SJSA1 (cell line): Measurements from ENCODE around the gene FSTL4. TPM values are rescaled to one million over a fixed set of nuclear protein-coding genes. Genes with fewer than 3 reads are reported as not detected.
A peak's percentile ranks its signal among the peaks of the same experiment; 100 is the strongest.
"Not testable (repeated sequence)": the region's sequence is repeated elsewhere in the genome, so short reads cannot be mapped to it uniquely, and the experiment has no call there.

ENCODE experiments used
- DNase-seq, 2 experiments: peaks; one replicate each; pipeline ENCODE4 v3.0.0-alpha.2; 2015 to 2020; ENCODE audit warnings: low spot score in 2 of 2, low read depth in 1 of 2
- H3K27ac ChIP-seq: fragments of 250-450 bp; sonication (Bioruptor Pico); 2 replicates; pipeline ENCODE4 v1.5.1; 2020; ENCODE audit warnings: mild to moderate bottlenecking, moderate library complexity
- H3K27me3 ChIP-seq: fragments of 250-450 bp; sonication (Bioruptor Pico); replicated peaks from 2 replicates; pipeline ENCODE4 v1.5.1; 2020; ENCODE audit warnings: mild to moderate bottlenecking, moderate library complexity
- H3K36me3 ChIP-seq: fragments of 250-450 bp; sonication (Bioruptor Pico); 2 replicates; pipeline ENCODE4 v1.5.1; 2020; ENCODE audit warnings: mild to moderate bottlenecking
- H3K4me1 ChIP-seq: fragments of 250-450 bp; sonication (Bioruptor Pico); replicated peaks from 2 replicates; pipeline ENCODE4 v1.6.1; 2021; ENCODE audit warnings: mild to moderate bottlenecking
- H3K4me3 ChIP-seq: fragments of 250-450 bp; sonication (Bioruptor Pico); 2 replicates; pipeline ENCODE4 v1.5.1; 2020; ENCODE audit warnings: mild to moderate bottlenecking
- H3K9me3 ChIP-seq: fragments of 250-450 bp; sonication (Bioruptor Pico); replicated peaks from 2 replicates; pipeline ENCODE4 v1.5.1; 2020; ENCODE audit warnings: mild to moderate bottlenecking
- total RNA-seq: library from RNA; depleted of rRNA; stranded (reverse); fragments of >200 nt; shearing (Covaris generic); gene quantifications from 2 replicates; pipeline ENCODE4 v1.2.3, GENCODE V29; 2014

Gene FSTL4
- total RNA-seq, 1 experiment from 2014 or later, result 2.1 TPM

GRCh38 chr5:133219296-133219695 is 393.0 kb downstream of the FSTL4 start:
- H3K27me3 ChIP-seq, result no peaks in the 10 kb centered on the region
- H3K9me3 ChIP-seq, result no peaks in the 10 kb centered on the region
- H3K36me3 ChIP-seq, result no peaks in the 10 kb centered on the region
- DNase-seq, result no peak
- H3K4me3 ChIP-seq, result no peak overlapping the region
- no peak overlapping the region for H3K27ac ChIP-seq
- H3K4me1 ChIP-seq, result peaks cover 22% of the 10 kb centered on the region

GRCh38 chr5:133216138-133216537 is 396.2 kb downstream of the FSTL4 start:
- H3K36me3 ChIP-seq, H3K27ac ChIP-seq, H3K9me3 ChIP-seq, H3K4me3 ChIP-seq, DNase-seq, H3K27me3 ChIP-seq: not testable (repeated sequence)
- peaks cover 17% of the 10 kb centered on the region for H3K4me1 ChIP-seq

GRCh38 chr5:133214153-133214820 is 398.1 kb downstream of the FSTL4 start:
- Histone ChIP-seq H3K36me3 (no peaks in the 10 kb centered on the region), H3K4me3 (no peak overlapping the region), H3K4me1 (no peaks in the 10 kb centered on the region), H3K27me3 (no peaks in the 10 kb centered on the region), H3K9me3 (no peaks in the 10 kb centered on the region), H3K27ac (no peak overlapping the region)
- no peak for DNase-seq

GRCh38 chr5:133205649-133206048 is 406.7 kb downstream of the FSTL4 start:
- H3K9me3 ChIP-seq, result 0 out of 2 replicates have a peak, but pooled peaks cover 4% of the 10 kb centered on the region
- 0 out of 2 replicates have a peak, but pooled peaks cover 4% of the 10 kb centered on the region for H3K36me3 ChIP-seq
- no peaks in the 10 kb centered on the region for H3K27me3 ChIP-seq
- H3K4me1 ChIP-seq, result peaks cover 33% of the 10 kb centered on the region
- H3K4me3 ChIP-seq, result no peak overlapping the region
- peak overlapping the region; percentile 76 for H3K27ac ChIP-seq
- peak; percentile 33 to 64 for DNase-seq

- DNase-seq, result peak; percentile 40 to 71
- H3K9me3 ChIP-seq, result 0 out of 2 replicates have a peak, but pooled peaks cover 4% of the 10 kb centered on the region
- H3K27ac ChIP-seq, result peak overlapping the region; percentile 76
- 0 out of 2 replicates have a peak, but pooled peaks cover 4% of the 10 kb centered on the region for H3K36me3 ChIP-seq
- H3K4me1 ChIP-seq, result peaks cover 33% of the 10 kb centered on the region
- no peak overlapping the region for H3K4me3 ChIP-seq
- H3K27me3 ChIP-seq, result no peaks in the 10 kb centered on the region
Measured at GRCh38 chr5:133205204-133205603, 407.1 kb downstream of the FSTL4 start.

- no peak overlapping the region for H3K4me3 ChIP-seq
- peaks cover 33% of the 10 kb centered on the region for H3K4me1 ChIP-seq
- 0 out of 2 replicates have a peak, but pooled peaks cover 4% of the 10 kb centered on the region for H3K9me3 ChIP-seq
- peak in 1 of 2 experiments; percentile 23 for DNase-seq
- no peaks in the 10 kb centered on the region for H3K27me3 ChIP-seq
- H3K36me3 ChIP-seq, result 0 out of 2 replicates have a peak, but pooled peaks cover 4% of the 10 kb centered on the region
- no peak overlapping the region for H3K27ac ChIP-seq
Measured at GRCh38 chr5:133203317-133204305, 408.7 kb downstream of the FSTL4 start.

- Histone ChIP-seq H3K9me3 (0 out of 2 replicates have a peak, but pooled peaks cover 4% of the 10 kb centered on the region), H3K27me3 (no peaks in the 10 kb centered on the region), H3K27ac (no peak overlapping the region), H3K4me3 (no peak overlapping the region), H3K4me1 (peaks cover 29% of the 10 kb centered on the region), H3K36me3 (0 out of 2 replicates have a peak, but pooled peaks cover 4% of the 10 kb centered on the region)
- peak in 1 of 2 experiments; percentile 36 for DNase-seq
Measured at GRCh38 chr5:133202066-133202665, 410.2 kb downstream of the FSTL4 start.

GRCh38 chr5:133201310-133201709 is 411.0 kb downstream of the FSTL4 start:
- H3K9me3 ChIP-seq, result 0 out of 2 replicates have a peak, but pooled peaks cover 4% of the 10 kb centered on the region
- H3K27ac ChIP-seq, result no peak overlapping the region
- H3K4me3 ChIP-seq, result no peak overlapping the region
- DNase-seq, result no peak
- H3K36me3 ChIP-seq, result 0 out of 2 replicates have a peak, but pooled peaks cover 4% of the 10 kb centered on the region
- peaks cover 20% of the 10 kb centered on the region for H3K4me1 ChIP-seq
- no peaks in the 10 kb centered on the region for H3K27me3 ChIP-seq

- 0 out of 2 replicates have a peak, but pooled peaks cover 4% of the 10 kb centered on the region for H3K9me3 ChIP-seq
- peak in 1 of 2 experiments; percentile 16 for DNase-seq
- 0 out of 2 replicates have a peak, but pooled peaks cover 4% of the 10 kb centered on the region for H3K36me3 ChIP-seq
- H3K27me3 ChIP-seq, result no peaks in the 10 kb centered on the region
- H3K4me3 ChIP-seq, result no peak overlapping the region
- peaks cover 10% of the 10 kb centered on the region for H3K4me1 ChIP-seq
- no peak overlapping the region for H3K27ac ChIP-seq
Measured at GRCh38 chr5:133200256-133200655, 412.1 kb downstream of the FSTL4 start.

- H3K9me3 ChIP-seq, result 0 out of 2 replicates have a peak, but pooled peaks cover 4% of the 10 kb centered on the region
- H3K4me3 ChIP-seq, result no peak overlapping the region
- no peak for DNase-seq
- 0 out of 2 replicates have a peak, but pooled peaks cover 4% of the 10 kb centered on the region for H3K36me3 ChIP-seq
- no peak overlapping the region for H3K27ac ChIP-seq
- H3K4me1 ChIP-seq, result peaks cover 3% of the 10 kb centered on the region
- no peaks in the 10 kb centered on the region for H3K27me3 ChIP-seq
Measured at GRCh38 chr5:133199417-133200178, 412.7 kb downstream of the FSTL4 start.

- DNase-seq, result peak in 1 of 2 experiments; percentile 40
- Histone ChIP-seq H3K4me3 (no peak overlapping the region), H3K9me3 (0 out of 2 replicates have a peak, but pooled peaks cover 4% of the 10 kb centered on the region), H3K27ac (no peak overlapping the region), H3K4me1 (no peaks in the 10 kb centered on the region), H3K27me3 (no peaks in the 10 kb centered on the region), H3K36me3 (0 out of 2 replicates have a peak, but pooled peaks cover 4% of the 10 kb centered on the region)
Measured at GRCh38 chr5:133198511-133198910, 413.8 kb downstream of the FSTL4 start.

GRCh38 chr5:133196441-133197085 is 415.8 kb downstream of the FSTL4 start:
- H3K27ac ChIP-seq, result no peak overlapping the region
- no peaks in the 10 kb centered on the region for H3K9me3 ChIP-seq
- H3K4me3 ChIP-seq, result no peak overlapping the region
- peak in 1 of 2 experiments; percentile 36 for DNase-seq
- no peaks in the 10 kb centered on the region for H3K36me3 ChIP-seq
- no peaks in the 10 kb centered on the region for H3K27me3 ChIP-seq
- H3K4me1 ChIP-seq, result no peaks in the 10 kb centered on the region
